GM19452 (cell line): Measurements from ENCODE around the gene PATZ1.

Experiments
- ATAC-seq: cut with Tn5 transposase; IDR thresholded peaks from one replicate; pipeline ENCODE4 v1.9.1; 2021; ENCODE audit not compliant: unreplicated experiment

PATZ1 gene

GRCh38 chr22:31284281-31285155 is 61.6 kb downstream of the PATZ1 start:
- ATAC-seq: no peak

GRCh38 chr22:31282748-31283468 is 63.2 kb downstream of the PATZ1 start:
- ATAC-seq: no peak

GRCh38 chr22:31281733-31282132 is 64.4 kb downstream of the PATZ1 start:
- ATAC-seq: no peak

- ATAC-seq: no peak
Observed at GRCh38 chr22:31279821-31280505, 66.2 kb downstream of the PATZ1 start.

- ATAC-seq: no peak
Observed at GRCh38 chr22:31279327-31279669, 66.8 kb downstream of the PATZ1 start.

- ATAC-seq: no peak
Observed at GRCh38 chr22:31278626-31279326, 67.4 kb downstream of the PATZ1 start.

- ATAC-seq: no peak
Observed at GRCh38 chr22:31278151-31278621, 68.0 kb downstream of the PATZ1 start.

- no peak for ATAC-seq
Observed at GRCh38 chr22:31277741-31278140, 68.4 kb downstream of the PATZ1 start.

GRCh38 chr22:31276426-31277167 is 69.5 kb downstream of the PATZ1 start:
- ATAC-seq: no peak
